Activated T-helper 1 cell treated with Interleukin-2 at 50 U/mL for 16 hours (primary cell): ENCODE results near the gene ARL5A.

Experiments used
- DNase-seq: peaks from one replicate; pipeline ENCODE4 v3.0.0-alpha.2; 2020; ENCODE audit warnings: low read depth

The ARL5A gene

DNA sequence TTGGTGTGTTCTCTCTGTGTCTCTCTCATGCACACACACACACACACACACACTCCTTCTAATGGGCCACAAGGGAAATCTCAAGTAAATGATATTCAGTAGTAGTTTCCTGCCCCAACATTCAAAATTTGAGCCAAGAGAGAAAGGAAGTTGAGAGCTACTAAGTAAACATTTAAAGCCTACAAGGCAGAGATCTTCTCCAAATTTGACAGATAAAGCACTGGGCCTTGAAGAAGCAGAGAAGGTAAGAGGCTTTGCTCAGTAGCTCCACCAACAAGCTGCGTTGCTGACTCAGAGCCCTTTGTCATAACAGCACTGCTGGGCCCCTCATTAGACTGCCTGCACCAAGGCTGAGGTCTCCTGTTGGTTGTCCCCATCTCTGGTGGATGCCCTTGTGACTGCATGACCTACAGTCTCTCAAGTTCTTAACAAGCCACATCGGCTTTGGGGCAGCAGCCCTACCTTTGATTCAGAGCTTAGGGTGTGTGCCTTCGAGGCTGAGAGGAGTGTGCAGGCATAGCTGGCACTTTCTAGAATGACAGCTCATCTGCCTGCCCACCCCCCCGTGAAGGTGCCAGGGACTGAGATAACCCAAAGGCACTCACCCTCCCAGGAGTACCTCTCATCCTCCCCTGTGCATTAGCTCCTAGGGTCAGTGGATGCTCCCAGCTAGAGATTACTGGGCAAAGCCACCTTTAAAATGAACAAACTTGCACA, 61.6 kb downstream of the ARL5A start:
- DNase-seq: no peak

DNA sequence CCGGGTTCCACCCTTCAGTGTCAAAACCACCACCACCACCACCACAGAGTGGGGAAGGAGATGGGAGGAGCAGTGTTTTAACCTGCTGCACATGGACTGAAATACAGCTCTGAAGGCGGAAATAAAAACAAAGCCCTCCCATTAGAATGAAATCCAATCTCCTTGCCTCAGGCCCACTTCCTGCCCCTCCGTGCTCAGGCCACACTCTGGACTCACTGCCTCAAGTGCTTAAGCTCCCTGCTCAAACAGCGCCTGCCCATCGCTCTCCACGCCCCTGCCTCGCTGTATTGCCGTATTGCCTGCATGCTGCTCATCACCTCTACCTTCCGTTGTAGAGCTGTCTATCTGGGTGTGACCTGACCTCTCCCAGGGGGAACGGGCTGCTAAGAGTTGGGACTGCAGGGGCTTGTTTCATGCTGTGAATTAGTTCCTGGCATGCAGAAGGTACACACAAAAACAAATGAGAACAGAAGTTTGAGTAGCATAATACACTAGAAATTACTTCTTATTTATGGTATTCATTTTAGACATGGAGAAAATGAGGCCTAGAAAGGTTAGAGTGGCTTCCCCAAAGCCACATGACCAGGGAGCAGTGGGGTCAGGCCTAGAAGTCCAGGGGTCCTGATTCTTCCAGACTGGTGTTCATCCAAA, 62.3 kb downstream of the ARL5A start:
- DNase-seq: no peak

DNA sequence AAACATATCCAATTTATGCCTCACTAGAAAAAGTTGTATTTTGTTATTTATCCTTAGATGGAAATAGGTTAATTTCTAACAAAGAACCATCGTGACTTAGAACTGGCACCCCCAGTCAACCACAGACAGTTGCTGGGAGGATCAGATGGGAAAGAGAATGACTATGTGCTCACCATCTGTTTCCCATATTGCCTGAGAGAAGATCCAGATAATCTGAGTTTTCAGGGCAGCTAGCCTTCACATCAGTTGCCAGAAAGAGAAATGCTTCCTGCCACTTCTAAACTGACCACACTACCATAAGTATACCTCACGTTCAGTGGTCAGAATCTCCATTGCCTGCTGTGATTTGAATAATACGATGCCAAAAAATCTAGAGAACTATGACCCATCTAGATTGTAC, 65.5 kb downstream of the ARL5A start:
- no peak for DNase-seq

DNA sequence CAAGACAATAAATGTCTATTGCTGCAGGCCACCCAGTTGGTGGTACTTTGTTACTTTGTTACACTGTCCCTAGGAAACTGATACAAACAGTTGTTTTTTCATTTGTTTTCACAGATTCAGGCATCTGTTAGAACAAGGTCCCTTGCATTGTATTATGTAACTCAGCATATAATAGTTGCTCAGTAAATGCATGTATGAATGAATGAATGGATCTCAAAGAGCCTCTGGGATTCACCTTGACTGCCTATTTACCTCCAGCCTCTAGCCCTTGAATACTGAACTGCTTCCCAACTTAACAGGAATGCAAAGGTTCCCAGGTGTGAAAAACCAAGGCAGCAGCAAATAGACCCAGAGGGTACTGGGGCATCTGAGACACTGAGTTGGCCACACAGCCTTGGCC, 66.5 kb downstream of the ARL5A start:
- DNase-seq: no peak

- DNase-seq: no peak
Measured at GRCh38 chr2:151761193-151761592, 67.0 kb downstream of the ARL5A start.

GRCh38 chr2:151760139-151760650, 68.0 kb downstream of the ARL5A start:
- DNase-seq: no peak

GRCh38 chr2:151758744-151759143, 69.5 kb downstream of the ARL5A start:
- DNase-seq: no peak

DNA sequence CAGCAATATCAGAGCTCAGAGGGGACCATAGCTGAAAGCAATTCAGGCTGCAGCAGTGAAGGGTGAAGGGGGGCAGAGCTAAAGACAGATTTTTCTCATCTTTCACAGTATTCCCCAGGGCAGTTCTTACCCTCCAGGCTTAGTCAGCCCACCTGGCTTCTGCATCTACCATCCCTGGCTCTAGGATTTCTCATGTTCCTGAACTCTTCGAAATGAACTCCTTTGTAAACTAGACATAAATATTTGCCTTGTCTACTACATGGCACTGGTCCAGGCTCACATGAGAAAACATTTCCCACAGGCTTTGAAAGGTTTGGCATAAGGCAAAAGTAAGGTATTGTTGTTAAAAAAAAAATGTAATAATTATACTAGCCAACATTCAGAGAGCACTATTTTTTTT, 70.4 kb downstream of the ARL5A start:
- DNase-seq: no peak

GRCh38 chr2:151756820-151757219, 71.4 kb downstream of the ARL5A start:
- no peak for DNase-seq

GRCh38 chr2:151754253-151754897, 73.8 kb downstream of the ARL5A start:
- no peak for DNase-seq

- no peak for DNase-seq
Measured at GRCh38 chr2:151753540-151753939, 74.7 kb downstream of the ARL5A start.
